HG03135 (cell line): Measurements from ENCODE around the gene ZNF524.

Experiments
- ATAC-seq: cut with Tn5 transposase; IDR thresholded peaks from one replicate; pipeline ENCODE4 v1.9.1; 2021; ENCODE audit warnings: mild to moderate bottlenecking, moderate library complexity; ENCODE audit not compliant: unreplicated experiment

Gene ZNF524

GRCh38 chr19:55640577-55641425 is 40.7 kb downstream of the ZNF524 start, which contains the start of gene ZNF580:
Gene ZNF580, plus strand, starts transcription at chr19:55641002. Its CDS starts 1,507 bp downstream, at chr19:55642509.
- no peak for ATAC-seq

DNA sequence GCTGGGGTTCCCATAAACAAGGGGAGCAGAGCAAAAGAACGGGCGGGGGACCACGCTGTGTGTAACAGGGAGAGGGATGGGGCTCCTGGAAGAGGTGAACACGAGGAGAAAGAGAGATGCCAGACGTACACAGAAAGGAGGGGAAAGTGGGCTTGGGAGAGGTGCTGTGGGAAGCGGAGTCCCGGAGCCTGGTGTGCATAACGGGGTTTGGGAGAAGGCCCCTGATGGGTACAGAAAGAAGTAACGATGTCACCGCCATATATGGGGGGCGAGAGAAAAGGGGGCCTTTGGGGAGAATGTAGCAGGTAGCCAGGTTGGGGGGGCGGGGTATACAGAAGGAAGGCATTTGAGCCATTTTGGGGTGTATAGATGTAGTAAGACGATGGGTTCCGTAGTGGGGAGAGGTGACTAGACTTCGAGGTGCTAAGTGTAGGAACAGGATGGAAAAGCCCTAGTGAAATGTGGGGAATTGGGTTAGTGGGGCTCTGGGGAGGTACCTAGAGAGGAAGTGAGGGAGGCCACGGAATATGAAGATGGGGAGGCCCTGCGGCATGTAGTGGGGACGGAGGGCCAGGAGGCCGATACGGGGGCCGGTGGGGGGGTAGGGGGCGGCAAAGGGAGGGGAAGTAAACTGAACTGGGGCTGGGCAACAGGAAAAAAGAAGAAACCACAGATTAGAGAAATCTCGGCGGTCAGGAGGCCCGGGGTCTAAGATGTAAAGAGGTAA is 41.5 kb downstream of the ZNF524 start:
- ATAC-seq = no peak

GRCh38 chr19:55642153-55643002 is 42.3 kb downstream of the ZNF524 start:
- no peak for ATAC-seq

DNA sequence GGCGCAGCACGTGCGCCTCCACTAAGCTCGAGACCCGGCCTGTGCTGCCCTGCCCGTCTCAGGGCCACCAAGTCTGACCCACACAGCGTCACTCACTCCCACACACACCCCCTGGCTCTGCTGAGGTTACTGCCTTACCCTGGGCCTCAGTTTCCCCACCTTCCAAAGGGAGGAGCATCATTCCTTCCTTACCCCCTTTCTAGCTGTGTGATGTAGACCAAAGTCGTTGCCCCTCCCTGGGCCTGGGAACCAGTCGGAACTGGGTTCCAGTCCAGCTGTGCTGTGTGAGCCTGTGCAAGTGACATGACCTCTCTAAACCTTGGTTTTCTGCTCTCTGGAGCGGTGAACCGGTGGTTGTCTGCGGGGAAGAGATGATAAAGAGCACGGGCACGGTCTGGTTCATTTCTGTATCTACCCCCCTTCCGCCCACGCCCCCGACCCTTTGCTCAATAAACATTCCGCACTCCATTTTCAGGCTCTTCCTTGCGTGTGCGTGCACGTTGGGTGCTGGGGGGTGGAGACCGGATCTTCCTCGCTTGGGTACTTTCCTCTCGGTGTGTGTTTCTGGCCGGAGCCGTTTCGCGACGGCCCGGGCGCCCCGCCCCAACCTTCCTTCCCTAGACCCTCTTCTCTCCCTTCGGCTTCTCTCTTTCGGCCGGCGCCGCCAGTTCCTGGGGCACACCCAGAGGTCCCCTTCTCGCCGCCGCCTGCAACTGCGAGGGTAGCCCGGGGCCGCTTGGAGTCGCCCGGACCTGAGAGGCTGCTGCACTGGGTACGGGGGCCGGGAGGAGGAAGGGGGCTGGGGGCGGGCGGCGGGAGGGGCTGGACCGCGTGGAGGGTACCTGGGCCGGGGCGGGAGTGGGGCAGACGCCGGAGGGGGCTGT is 43.2 kb downstream of the ZNF524 start, which contains the start of gene ZNF581:
Gene ZNF581, plus strand, starts transcription at position 647 of the 884 bp plus-strand sequence. CDS start 923 bp downstream, outside the sequence.
- ATAC-seq = peak; percentile 36

- ATAC-seq = no peak
Observed at GRCh38 chr19:55643887-55644176, 43.7 kb downstream of the ZNF524 start.

DNA sequence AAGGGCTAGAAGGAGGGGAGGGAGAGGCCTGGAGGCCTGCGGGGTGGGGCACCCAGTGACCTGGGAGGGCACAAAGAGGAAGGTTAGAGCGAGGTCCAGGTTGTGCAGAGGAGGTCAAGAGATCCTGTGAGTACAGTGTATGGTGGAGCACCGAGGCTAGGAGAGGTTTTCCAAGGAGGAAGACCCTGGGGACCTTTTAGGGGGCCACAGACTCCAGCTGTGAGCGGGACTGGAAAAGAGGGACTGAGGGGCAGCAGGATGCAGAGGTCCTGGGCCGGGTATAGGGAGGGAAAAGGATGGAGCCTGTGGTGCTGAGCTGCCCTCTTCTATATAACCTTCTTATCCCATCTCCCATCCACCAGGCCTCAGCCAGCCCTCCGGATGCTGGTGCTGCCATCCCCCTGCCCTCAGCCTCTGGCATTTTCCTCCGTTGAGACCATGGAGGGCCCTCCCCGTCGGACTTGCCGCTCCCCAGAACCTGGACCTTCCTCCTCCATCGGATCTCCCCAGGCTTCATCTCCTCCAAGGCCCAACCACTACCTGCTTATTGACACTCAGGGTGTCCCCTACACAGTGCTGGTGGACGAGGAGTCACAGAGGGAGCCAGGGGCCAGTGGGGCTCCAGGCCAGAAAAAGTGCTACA is 44.2 kb downstream of the ZNF524 start:
- no peak for ATAC-seq

GRCh38 chr19:55644842-55645511 is 44.9 kb downstream of the ZNF524 start:
- no peak for ATAC-seq

GRCh38 chr19:55645512-55645881 is 45.4 kb downstream of the ZNF524 start:
- no peak for ATAC-seq

- no peak for ATAC-seq
Observed at GRCh38 chr19:55646889-55647731, 47.0 kb downstream of the ZNF524 start.

- no peak for ATAC-seq
Observed at GRCh38 chr19:55647732-55648584, 47.9 kb downstream of the ZNF524 start, which contains the start of gene CCDC106. Gene CCDC106, plus strand, starts transcription at chr19:55648212. Its CDS starts 835 bp downstream, at chr19:55649047.

GRCh38 chr19:55648585-55649267 is 48.6 kb downstream of the ZNF524 start:
- no peak for ATAC-seq

DNA sequence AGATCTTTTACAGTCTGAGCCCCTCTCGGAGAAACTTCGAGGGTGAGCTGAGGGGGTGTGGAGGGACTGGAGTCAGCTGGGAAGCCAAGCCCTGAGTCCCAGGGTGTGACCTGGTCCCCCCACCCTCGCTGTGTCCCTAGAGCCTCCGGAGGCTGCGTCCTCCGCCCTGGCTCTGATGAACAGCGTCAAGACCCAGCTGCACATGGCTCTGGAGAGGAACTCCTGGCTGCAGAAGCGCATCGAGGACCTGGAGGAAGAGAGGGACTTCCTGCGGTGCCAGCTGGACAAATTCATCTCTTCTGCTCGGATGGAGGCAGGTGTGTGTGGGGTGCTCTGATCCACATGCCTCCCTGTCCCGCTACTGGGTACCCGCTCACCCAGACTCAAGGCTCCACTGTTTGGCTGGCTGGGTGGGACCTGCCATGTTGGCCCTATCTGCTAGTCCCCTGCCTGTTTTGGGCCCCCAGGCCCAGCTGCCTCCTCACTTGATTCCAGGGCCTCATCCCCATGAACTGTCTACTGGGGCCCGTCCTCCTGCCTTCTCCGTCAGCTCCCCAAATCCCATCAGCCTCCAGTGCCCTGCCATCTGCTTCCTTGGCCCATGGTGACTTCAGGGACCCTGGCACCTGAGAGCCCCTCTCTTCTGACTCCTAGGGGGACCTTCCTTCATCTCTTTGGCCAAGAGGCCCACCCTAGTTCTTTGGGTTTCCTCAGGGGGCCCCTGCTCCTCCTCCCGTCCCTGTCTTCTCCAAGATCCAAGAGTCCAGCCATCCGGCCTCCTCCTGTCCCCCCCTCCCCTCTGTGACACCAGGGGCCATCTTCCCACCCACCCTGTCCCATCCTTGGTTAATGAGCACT is 49.4 kb downstream of the ZNF524 start:
- ATAC-seq = no peak

- ATAC-seq = no peak
Observed at GRCh38 chr19:55650126-55650557, 50.1 kb downstream of the ZNF524 start.

GRCh38 chr19:55650602-55651230 is 50.6 kb downstream of the ZNF524 start:
- no peak for ATAC-seq

- ATAC-seq = no peak
Observed at GRCh38 chr19:55651236-55651635, 51.1 kb downstream of the ZNF524 start.
